Effector CD8-positive, alpha-beta T cell (primary cell): ENCODE measurements around the gene BAZ1A.
"Not testable (repeated sequence)": the region's sequence is repeated elsewhere in the genome, so short reads cannot be mapped to it uniquely, and the experiment has no call there.

ENCODE experiments used
- DNase-seq: peaks from one replicate; lab custom pipeline; 2025; lab: John Stamatoyannopoulos, UW

BAZ1A gene

DNA sequence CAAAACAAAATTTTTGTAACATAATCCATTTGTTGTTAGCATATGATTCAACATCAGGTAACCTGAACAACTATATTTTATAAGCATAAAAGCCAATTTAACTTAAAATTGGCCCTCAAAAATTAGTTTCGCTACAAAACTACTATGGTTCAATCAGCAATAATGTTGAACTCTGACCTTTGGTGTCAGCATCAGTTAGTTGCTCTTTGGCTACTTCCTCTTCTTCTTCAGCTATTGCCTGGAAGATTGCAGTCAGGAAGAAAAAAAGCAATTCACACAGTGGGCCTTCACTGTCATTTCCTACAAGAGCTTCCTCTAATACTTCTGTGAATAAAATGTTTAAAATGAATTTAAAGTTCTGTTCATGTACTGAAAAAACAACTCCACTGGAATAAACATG is 82.6 kb downstream of the BAZ1A start:
- no peak for DNase-seq

DNA sequence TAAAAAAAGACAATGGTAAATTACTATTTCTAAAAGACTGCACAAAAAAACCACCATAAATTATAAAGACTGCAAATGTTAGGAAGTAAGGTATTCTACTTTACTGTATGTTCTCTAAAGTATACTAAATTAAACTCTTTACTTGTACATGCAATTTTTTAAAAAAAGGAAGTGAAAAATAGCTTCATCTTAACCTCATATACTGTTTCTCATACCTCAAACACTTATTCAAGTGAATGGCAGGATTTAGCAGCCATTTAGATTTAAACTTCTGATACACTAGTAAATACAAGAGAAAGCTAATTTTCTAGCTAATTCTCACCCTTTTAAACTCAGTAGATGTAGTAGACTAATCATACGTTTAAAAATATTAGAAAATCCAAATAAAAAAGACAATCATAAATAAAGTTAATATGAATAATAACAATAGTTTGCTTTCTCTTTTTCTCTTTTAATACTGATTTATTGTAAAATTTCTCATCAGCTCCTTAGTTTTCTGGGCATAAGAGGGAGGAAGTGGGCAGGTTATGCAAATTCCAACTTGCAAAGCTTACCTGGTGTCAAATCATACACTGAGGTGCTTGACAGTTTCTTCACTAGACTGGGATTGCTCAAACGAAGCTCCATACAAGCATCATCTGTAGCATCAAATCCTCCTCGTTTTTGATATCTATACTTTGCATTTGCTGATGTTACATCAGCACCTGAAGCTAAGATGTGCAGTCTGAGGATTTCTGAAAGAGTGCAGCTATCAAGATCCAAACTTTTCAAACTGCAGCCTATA is 89.7 kb downstream of the BAZ1A start:
- no peak for DNase-seq

DNA sequence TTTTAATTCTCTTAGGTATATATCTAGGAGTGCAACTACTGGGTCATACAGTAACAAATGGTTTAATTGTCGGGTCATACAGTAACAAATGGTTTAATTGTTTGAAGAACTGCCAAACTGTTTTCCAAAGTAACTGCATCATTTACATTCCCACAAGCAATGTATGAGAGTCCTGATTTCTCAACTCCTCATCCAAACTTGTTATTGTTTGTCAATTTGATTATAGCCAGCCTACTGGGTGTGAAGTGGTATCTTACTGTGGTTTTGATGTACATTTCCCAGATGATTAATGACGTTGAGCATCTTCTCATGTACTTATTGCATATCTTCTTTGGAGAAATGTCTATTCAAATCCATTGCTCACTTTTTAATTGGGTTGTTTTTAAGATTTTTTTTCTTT is 93.1 kb downstream of the BAZ1A start:
- DNase-seq: no peak

DNA sequence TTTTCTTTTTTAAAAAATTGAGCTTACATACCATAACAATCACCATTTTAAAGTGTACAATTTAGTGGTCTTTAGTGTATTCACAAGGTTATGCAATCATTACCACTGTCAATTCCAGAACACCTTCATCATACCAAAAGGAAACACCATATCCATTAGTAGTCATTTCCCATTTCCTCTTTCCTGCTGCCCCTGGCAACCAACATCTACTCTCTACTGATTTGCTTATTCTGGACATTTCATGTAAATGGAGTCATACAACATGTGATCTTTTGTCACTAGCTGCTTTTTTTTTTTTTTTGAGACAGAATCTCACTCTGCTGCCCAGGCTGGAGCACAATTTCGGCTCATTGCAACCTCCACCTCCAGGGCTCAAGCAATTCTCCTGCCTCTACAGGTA is 93.9 kb downstream of the BAZ1A start:
- no peak for DNase-seq

DNA sequence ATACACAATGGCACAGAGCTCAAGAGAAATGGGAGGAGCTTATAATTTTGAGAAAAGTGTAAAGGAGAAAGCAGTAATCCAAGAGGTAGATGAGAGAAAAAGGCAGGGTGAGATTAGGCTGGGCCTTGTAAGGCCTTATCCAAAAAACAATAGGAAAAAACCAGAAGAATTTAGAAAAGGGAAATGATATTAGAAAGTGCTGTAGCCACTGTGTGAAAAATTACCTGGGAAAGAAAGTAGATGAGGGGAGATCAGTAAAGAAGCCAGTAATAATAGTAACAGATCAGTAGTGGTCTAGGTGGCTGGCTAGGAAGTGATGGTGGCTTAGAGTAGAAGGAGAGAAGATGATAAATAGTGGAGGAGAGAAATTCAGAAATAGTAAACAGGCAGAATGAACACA is 94.5 kb downstream of the BAZ1A start:
- DNase-seq: no peak

DNA sequence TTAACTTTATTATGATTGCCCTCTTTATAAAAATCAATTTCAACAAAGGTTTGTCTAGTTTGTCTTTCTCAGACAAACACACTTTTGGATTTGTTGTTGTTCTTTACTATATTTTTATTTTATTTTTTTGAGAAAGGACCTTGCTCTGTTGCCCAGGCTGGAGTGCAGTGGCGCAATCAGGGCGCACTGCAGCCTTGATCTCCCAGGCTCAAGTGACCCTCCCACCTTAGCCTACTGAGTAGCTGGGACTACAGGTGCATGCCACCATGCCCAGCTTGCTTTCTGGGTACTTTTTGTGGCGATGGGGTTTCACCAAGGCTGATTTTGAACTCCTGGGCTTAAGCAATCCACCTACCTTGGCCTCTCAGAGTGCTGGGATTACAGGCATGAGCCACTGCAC is 96.4 kb downstream of the BAZ1A start:
- no peak for DNase-seq

DNA sequence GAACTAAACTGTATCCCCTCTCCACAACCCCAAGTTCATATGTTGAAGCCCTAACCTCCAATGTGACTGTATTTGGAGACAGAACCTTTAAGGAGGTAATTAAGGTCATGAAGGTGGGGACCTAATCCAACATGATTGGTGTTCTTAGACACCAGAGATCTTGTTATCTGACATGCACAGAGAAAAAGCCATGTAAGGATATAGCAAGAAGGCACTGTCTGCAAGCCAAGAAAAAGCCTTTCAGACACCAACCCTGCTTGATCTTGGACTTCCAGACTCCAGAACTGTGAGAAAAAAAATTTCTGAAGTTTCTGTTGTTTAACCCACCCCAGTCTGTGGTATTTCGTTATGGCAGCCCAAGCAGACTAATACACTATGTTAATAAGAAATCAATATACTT is 98.5 kb downstream of the BAZ1A start:
- DNase-seq: no peak

DNA sequence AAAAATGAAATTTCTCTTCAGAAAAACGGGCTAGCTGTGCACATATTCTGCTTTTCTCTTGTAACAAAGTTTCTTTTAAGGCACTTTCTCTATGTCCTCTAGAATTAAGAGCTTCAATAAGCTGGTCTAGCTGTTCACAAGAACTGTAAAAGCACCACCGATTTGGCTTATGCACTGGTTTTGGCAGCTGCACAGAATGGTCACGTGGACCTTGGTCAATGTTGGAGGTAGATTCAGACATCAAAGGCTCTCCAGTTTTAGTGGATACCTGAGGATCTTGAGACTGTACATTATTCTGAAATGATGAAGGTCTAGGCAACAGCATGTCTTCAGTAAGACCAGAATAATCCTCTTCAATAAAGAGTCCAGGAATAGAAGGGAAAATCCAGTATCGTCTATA is 99.2 kb downstream of the BAZ1A start:
- no peak for DNase-seq

DNA sequence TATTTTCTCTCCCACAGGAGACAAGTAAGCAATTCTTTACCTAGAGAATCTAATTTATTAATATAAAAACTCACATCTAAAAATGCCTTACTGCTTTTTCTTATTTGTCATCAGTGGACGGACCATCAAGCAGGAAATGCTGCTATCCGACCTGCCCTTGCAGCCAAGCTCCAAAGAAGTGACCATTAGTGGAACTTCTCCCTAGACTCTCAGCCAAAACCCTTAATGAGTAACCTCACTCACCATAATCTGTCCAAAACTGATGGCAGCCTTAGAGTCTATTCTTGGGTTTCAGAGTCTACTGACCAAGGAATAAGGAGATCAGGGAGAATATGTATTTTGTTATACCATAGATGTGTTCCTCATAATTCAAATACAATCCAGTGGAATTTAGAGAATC is 99.8 kb downstream of the BAZ1A start:
- no peak for DNase-seq

DNA sequence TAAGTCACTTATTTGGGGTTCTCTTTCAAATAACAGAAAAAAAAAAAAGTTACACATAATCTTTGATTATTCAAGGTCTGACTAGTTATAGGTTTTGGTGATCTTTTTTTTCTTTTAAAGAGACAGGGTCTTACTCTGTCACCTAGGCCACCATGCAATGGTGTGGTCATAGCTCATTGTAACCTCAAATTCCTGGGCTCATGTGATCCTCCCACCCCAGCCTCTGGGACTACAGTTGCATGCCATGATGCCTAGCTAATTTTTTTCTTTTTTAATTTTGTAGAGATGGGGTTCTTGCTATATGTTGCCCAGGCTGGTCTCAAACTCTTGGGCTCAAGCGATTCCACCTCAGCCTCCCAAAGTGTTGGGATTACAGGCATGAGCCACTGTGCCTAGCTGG is 104.3 kb downstream of the BAZ1A start:
- DNase-seq: no peak

DNA sequence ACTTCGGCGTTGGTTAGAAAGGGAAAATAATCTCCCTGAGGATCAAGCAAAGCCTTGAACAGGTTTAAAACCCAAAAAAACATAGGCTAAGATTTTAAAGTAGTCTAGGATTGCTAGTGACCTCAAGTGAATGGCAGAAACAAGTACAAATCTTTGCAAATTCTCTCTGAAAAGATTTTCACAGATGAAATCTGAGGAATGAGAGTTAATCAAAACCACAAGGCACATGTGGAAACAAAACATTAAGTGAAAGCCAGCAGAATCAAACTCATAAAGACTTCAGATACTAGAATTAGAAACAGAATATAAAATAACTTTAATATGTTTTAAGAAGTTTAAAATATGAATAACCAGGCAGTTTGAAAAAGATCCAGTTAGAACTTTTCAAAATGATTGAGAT is 108.6 kb downstream of the BAZ1A start:
- DNase-seq: no peak

DNA sequence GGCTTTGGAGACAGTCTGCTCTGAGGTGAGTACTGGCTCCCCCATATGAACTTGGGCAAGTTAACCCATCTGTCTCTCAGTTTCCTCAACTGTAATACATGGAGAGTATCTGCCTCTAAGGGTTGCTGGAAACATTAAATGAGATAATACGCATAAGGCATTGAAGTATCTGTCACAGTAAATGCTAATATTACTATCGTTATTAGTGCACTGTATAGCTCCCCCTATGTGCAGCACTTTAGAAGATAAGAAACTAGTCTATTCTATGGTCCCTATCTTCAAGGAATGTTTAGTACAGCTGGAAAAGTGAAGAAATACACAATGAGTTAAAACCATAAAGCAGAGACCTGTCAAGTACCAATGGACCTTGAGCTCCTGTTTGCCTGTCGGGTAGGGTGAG is 109.1 kb downstream of the BAZ1A start:
- no peak for DNase-seq

DNA sequence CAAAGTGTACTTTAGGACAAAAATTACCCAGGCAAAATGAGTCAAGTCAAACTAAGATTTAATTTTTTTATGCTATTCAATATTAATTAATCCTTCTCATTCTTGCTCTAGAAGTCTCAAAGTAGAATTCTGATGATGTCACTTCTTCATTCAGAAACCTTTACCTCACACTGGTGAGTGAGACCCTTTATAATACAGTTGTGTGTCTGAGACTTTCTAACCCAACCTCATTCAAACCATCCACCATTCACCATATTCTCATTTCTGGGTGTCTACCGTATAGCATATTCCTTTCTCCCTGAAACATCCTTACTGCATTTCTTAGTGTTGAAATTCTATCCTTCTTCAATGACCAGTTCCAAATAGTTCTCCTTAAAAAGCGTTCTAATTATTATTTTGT is 119.9 kb downstream of the BAZ1A start:
- DNase-seq: no peak

DNA sequence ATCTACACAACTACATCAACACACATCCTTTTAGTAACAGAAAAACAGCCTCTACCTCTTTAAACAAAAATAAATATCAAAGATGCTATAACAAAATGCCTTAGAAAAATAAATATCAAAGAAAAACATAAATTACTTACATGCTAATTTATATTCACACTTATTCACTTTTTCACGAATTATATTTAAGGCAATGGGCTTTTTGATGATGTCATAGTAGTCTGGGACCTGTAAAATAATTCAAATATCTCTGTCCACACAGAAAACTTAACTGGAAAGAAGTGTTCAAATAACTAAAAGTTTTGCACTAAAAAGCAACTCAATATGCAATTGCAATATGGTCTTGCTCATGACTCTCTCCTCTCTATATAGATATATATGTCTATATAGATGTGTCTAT is 120.5 kb downstream of the BAZ1A start:
- no peak for DNase-seq

DNA sequence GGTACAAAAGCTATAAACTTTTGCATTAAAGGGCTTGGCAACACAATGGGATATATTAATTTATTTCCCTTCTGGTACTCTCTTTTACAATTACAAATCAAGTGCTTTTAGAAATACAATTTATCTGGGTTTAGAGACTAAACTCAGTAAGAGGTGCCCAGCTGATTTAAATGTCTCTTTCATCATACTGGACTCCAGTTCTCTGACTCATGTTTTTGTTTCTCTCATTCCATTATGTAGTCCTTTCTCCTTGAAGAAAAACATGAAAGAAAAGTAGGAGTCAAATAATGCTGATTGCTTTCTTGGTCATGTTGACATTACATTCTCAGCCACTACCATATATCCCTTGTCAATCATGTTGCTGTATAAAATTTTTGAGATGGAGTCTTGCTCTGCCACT is 124.5 kb downstream of the BAZ1A start:
- DNase-seq: no peak

DNA sequence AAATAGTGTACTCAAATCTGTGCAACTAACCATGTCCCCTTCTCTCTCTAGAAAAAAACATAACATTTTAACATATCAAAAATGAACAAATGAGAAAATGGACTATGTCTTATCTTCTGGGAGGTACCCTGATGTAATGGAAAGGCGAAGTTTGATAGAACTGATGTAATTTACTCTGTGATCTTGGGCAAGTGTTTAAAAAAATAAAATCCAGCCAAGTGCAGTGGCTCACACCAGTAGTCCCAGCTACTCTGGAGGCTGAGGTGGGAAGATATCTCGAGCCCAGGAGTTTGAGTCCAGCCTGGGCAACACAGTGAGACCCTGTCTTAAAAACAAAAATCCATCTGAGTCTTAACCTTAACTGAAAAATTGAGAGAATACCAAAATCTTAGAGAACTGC is 124.9 kb downstream of the BAZ1A start:
- no peak for DNase-seq

DNA sequence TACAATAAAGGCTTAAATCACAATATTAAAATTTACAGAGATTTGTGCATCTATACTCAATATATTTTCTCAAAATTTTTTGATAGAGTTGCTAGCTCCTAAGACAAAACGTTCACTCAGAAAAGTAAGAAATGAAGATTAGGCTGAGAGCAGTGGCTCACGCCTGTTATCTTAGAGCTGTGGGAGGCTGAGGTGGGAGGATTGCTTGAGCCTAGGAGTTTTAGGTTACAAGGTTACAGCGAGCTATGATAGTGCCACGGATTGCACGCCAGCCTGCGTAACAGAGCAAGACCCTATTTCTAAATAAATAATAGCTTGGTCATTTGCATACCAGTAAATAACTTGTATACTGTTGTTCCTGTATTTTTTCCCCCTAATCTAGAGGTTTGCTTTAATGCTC is 125.8 kb downstream of the BAZ1A start:
- DNase-seq: no peak

DNA sequence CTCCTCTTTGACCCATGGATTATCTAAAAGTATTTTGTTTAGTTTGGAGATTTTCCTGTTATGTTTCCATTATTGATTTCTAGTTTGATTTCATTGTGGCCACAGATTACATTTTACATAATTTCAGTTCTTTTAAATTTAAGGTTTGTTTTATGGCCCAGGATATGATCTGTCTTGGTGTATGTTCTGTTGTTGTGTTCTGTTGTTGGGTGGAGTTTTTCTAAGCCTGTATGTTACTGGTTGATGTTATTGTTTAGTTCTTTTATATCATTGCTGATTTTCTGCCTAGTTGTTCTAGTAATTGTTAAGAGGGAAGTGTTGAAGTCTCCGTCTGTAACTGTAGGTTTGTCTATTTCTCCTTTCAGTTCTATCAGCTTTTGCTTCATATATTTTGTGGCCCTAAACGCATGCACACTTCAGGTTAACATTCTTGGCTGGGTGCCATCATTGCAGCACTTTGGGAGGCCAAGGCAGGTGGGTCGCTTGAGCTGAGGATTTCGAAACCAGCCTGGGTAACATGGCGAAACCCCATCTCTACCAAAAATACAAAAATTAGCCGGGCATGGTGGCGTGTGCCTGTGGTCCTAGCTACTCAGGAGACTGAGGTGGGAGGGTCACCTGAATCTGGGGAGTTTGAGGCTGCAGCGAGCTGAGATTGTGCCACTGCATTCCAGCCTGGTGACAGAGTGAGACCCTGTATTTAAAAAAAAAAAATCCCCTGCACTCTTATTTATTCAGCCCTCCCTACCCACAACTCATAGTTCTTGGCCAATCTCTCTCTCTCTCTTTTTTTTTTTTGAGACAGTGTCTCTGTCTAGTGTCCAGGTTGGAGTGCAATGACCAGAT is 132.7 kb downstream of the BAZ1A start:
- DNase-seq: no peak

DNA sequence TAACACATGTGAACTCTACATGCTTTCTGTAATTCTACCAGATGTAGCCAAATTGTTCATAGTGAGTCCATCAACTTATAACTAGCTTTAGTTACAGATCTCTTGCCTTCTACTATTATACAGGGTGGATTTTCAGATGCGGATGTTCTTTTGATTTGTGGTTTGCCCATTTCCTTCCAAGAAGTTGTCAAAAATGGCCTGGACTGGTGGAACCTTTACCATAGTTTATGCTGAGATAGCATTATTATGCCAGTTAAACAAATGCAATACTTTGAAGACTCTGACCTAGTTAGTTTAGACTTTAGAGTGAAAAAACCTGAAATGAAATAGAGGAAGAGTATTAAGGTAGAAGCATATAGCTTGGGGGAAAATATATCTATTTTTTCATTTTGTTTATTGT is 133.3 kb downstream of the BAZ1A start:
- no peak for DNase-seq

DNA sequence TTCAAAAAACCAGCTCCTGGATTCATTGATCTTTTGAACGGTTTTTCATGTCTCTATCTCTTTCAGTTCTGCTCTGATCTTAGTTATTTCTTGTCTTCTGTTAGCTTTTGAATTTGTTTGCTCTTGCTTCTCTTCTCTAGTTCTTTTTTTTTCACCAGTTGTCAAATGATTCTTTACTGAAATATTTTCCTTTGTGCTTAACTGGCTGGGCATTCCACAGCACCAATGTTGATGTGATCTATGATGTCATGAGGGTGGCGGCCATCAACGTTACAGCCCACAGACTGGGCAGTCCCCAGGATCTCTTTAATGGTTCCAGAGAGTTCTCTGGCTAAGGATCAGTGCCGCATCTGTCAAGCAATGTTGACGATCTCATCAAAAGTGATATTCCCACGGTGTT is 135.0 kb downstream of the BAZ1A start:
- not testable (repeated sequence) for DNase-seq

DNA sequence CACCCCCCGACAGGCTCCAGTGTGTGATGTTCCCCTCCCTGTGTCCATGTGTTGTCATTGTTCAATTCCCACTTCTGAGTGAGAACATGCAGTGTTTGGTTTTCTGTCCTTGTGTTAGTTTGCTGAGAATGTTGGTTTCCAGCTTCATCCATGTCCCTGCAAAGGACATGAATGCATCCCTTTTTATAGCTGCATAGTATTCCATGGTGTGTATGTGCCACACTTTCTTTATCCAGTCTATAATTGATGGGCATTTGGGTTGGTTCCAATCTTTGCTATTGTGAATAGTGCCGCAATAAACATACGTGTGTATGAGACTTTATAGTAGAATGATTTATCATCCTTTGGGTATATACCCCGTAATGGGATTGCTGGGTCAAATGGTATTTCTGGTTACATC is 138.1 kb downstream of the BAZ1A start:
- not testable (repeated sequence) for DNase-seq

DNA sequence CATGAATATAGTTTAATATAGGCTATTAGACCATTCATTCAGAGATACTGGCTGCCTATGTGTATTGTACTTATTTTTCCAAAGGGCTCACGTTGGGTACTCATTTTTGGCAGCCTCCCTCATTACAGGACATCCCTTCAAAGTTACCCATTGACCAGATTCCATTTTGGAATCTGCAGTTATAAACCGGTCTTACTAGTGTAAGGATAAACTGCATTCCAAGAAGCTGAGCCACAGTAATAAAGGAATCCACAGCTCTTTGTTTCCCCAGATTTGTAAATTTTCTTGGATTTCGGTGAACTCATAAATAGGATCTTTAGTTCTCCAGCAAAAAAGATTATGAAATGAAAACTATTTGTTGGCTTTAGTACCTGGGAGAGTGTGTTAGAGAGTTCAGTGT is 141.9 kb downstream of the BAZ1A start:
- no peak for DNase-seq

DNA sequence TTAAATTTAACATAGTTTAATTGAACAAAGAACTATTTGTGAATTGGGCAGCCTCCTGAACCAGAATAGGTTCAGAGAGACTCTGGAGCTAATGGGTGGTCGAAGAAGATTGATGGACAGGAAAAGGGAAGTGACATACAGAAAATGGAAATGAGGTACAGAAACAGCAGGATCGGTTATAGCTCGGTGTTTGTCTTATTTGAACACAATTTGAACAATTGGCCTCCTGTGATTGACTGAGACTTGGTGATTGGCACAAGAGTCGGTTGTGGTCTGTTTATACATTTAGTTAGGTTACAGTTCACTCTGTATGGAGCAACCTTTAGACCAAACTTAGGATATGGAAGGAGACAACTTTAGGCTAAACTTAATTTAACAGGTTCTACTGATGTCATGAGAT is 142.4 kb downstream of the BAZ1A start:
- DNase-seq: no peak

DNA sequence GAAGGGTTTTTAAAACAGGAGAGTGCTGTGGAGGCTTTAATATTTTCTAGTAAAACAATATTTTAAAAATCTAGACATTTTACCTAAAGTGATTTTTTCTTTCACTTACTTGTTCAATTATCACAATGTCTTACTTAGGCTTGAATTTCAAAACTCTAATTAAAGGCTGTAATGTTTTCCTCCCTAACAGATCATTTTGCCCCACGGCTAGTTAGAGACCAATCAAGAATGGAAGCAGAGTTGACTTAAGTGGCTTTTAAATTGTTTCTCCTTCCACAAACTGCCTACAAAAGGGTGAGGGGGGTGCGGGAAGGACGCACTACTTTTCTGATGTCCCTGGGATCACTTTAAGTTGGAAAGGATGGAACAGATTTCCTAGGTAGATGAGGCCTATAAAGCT is 151.3 kb downstream of the BAZ1A start:
- DNase-seq: no peak
